MM.1S (cell line): Measurements from ENCODE around the gene TMC1.

Source experiments
- CTCF ChIP-seq: fragments of 300-600 bp; sonication (generic); IDR thresholded peaks from 2 replicates; pipeline ENCODE4 v1.5.1; 2016; ENCODE audit warnings: antibody characterized with exemption, low read length, mixed read lengths
- EZH2 ChIP-seq: fragments of 300-600 bp; sonication (generic); optimal IDR thresholded peaks from 2 replicates; pipeline ENCODE3; 2017; ENCODE audit warnings: low read depth, mild to moderate bottlenecking, antibody characterized with exemption, low read length, mixed read lengths

- TF ChIP-seq CTCF (no peak), EZH2 (no peak)
Measured at GRCh38 chr9:72509053-72509452, 12.4 kb upstream of the TMC1 start.
